ENCODE results near the gene RASGRF1.
A peak's percentile ranks its signal among the peaks of the same experiment; 100 is the strongest.

RASGRF1 gene

DNA sequence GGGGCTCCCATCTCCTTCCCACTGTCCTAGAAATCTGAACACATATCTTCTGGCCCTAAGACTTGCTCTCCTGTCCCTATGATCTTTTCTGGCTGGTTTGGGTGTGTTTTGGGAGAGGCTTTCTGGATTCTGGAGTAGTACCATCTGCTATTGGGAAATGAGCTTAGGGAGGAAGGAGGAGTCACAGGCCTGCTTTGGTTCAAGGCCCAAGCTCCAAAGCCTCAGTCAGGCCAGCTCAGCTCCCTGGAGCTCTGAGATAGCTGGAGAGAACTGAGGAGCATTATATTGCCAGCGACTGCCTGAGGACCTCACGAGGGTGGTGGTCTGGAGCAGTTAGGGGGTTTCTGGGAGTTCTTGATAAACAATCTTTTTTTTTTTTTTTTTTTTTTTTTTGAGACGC lies 18.7 kb downstream of the RASGRF1 start:
- peak; percentile 22 for DNase-seq (ENCODE audit: low read depth)
- TF ChIP-seq, protein P1, sequence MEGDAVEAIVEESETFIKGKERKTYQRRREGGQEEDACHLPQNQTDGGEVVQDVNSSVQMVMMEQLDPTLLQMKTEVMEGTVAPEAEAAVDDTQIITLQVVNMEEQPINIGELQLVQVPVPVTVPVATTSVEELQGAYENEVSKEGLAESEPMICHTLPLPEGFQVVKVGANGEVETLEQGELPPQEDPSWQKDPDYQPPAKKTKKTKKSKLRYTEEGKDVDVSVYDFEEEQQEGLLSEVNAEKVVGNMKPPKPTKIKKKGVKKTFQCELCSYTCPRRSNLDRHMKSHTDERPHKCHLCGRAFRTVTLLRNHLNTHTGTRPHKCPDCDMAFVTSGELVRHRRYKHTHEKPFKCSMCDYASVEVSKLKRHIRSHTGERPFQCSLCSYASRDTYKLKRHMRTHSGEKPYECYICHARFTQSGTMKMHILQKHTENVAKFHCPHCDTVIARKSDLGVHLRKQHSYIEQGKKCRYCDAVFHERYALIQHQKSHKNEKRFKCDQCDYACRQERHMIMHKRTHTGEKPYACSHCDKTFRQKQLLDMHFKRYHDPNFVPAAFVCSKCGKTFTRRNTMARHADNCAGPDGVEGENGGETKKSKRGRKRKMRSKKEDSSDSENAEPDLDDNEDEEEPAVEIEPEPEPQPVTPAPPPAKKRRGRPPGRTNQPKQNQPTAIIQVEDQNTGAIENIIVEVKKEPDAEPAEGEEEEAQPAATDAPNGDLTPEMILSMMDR (conservative IDR thresholded peaks at IDR 0.05; ENCODE audit: control insufficient read depth, insufficient read depth, low read depth, low read length) = no peak
- no peak overlapping the region for H3K4me3 ChIP-seq (ENCODE audit: control insufficient read depth, low read depth, low read length)

DNA sequence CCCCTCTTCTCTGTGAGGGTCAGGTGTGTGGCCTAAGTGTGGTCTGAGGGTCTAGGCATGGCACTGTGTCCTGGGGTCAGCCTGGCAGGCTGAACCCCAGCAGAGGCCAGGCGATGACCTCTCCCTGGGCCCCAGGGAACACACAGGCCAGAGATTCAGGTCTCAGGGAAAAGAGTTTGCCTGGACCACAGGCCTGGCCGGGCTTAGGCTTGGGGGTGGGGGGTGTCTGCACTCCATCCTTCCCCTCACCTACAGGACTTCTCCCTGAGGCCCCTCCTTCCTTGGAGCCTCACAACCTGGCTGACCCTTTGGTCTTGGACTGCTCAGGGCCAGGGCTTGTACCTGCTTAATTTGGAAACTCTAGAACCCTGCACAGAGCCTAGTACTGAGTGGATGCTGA lies 21.8 kb downstream of the RASGRF1 start:
- DNase-seq (ENCODE audit: low read depth) = no peak
- no peak overlapping the region for H3K4me3 ChIP-seq (ENCODE audit: control insufficient read depth, low read depth, low read length)
- TF ChIP-seq, protein P1 (conservative IDR thresholded peaks at IDR 0.05; ENCODE audit: control insufficient read depth, insufficient read depth, low read depth, low read length) = no peak

DNA sequence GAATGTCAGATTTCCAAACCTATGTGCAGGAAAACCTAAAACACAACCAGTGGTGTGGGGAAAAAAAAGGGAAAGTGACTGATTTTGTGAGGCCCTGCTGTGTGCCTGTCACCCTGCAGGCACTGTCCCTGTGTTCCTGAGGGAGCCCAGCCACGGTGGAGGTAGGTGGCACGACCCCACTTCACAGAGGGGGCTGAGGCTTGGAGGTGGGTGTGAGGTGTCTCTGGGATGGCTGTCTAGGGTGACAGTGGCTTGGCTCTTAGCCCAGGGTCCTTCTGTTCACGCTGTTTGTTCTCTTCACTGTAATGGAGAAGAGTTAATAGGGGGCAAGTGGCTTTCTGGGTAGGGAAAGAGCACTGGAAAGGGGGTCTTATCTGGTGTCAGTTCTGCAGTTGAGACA lies 22.6 kb downstream of the RASGRF1 start:
- H3K4me3 ChIP-seq (ENCODE audit: control insufficient read depth, low read depth, low read length) = no peak overlapping the region
- TF ChIP-seq, protein P1 (conservative IDR thresholded peaks at IDR 0.05; ENCODE audit: control insufficient read depth, insufficient read depth, low read depth, low read length) = no peak
- DNase-seq (ENCODE audit: low read depth) = no peak

DNA sequence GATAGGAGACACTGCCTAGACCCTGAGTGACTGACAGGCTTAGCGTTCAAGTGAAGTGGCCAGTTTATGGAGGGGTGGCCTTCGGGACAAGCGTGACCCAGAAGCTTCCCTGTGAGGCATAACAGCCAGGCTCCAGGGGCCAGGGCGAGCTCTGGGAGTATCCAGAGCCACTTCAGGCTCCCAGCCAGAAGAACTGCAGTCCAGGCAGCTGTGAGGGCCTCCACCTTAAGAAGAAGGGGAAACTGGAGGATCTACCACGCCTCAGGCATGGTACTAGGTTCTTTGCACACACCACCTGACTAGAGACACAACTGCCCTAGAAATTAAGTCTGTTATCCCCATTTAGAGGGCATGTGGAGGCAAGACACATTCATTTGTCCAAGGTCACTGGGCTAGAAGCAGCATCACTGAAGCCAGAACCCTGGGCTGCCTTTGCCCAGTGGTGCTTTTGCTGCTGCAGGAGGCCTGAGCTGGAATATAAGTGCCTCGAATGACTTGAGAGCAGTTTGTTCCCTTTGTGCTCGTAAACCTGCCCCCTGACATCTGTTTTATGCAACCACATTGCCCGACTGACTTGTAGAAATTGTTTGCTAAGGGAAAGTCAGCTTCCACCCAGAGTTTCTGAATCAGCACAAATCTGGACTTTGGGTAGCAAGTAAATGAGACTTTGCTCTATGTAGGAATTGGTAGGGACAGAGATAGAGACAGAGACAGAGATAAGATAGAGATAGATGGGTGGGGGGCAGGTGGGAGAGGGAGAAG lies 23.3 kb downstream of the RASGRF1 start:
- TF ChIP-seq, protein P1 (conservative IDR thresholded peaks at IDR 0.05; ENCODE audit: control insufficient read depth, insufficient read depth, low read depth, low read length) = no peak
- no peak overlapping the region for H3K4me3 ChIP-seq (ENCODE audit: control insufficient read depth, low read depth, low read length)
- DNase-seq (ENCODE audit: low read depth) = no peak

DNA sequence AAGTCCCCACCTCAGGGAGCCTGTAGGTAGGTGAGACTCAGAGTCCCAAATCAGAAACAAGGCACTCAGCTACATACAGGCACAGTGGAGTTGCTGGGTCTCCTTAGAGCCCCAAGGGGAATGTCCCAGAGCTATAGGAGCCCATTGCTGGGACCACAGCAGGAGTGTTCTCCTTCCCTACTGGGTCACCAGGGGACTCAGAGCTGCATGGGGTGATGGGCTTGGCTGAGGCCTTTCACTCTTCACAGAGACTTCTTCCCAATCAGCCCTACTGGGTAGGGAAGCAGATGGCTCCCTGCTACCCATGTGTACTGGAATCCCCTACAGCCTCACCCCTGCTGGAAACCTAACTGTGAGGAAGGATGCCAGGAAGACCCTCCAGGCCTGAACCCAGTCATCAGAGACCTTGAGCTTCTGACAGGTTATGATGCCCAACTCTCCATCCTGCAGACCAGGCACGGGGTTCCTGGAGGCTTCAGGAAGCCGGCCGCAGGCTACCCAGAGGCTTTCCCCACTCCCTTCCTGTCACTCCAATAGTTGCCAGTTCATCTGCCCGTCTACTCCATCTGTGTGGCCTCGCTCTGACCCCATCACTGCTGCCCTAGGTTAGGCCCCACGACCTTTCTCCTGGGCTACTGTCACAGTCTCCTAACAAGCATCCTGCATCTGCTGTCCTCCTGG lies 24.0 kb downstream of the RASGRF1 start:
- no peak overlapping the region for H3K4me3 ChIP-seq (ENCODE audit: control insufficient read depth, low read depth, low read length)
- TF ChIP-seq, protein P1 (conservative IDR thresholded peaks at IDR 0.05; ENCODE audit: control insufficient read depth, insufficient read depth, low read depth, low read length) = no peak
- DNase-seq (ENCODE audit: low read depth) = no peak

DNA sequence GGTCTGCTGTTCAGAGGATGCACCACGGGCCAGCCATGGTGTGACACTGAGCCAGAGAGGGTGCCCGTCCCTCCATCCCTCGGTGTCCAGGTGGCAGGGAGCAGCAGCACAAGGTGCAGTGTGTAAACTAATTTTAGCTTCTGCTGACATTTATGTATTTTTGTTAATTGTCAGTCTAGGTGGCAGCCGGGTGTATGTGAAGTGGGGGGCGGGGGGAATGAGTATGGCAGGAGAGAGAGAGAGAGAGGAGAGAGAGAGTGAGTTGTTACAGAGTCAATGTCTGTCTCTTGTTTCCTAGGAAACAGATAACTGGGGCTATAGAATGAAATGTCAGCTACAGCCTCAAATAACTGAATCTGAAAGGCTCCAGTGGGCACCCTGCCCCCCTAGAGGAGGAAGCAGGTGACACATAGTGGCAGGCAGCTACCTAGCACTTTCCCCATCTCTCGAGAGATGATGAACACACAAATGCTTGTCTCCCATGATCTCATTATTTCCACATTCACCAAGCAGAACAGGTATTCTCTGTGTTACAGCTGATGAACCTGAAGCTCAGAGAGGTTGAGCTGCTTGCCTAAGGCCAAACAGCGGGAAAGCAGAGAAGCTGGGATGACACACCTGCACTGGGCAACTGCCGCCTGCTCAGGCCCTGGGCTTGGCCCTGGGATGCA lies 24.7 kb downstream of the RASGRF1 start:
- no peak for DNase-seq (ENCODE audit: low read depth)
- TF ChIP-seq, protein P1 (conservative IDR thresholded peaks at IDR 0.05; ENCODE audit: control insufficient read depth, insufficient read depth, low read depth, low read length) = no peak
- no peak overlapping the region for H3K4me3 ChIP-seq (ENCODE audit: control insufficient read depth, low read depth, low read length)

Data from fibroblast of mammary gland (primary cell).